GM12878 (cell line): ENCODE measurements around the gene TAS2R16. TPM values are rescaled to one million over a fixed set of nuclear protein-coding genes. Genes with fewer than 3 reads are reported as not detected.

Source experiments
- ATAC-seq: fragments of 200-7000 bp; cut with Tn5 transposase; 3 replicates; pipeline ENCODE4 v1.9.1; 2020; ENCODE audit warnings: mild to moderate bottlenecking, moderate library complexity
- BruUV-seq: library from RNA; stranded (reverse); fragments of 400-500 nt; replicated peaks from 2 replicates; lab custom pipeline; 2021; lab: Mats Ljungman, UMichigan
- CTCF ChIA-PET: fragments of 300-600 bp; sonication (Branson Sonifier 250); formaldehyde crosslinking; extraction: SDS; loops from one replicate; lab custom pipeline; 2021; ENCODE audit warnings: inconsistent platforms; lab: Yijun Ruan, JAX
- POLR2A ChIA-PET: fragments of 350-600 bp; formaldehyde crosslinking; extraction: SDS; loops from one replicate; lab custom pipeline; 2021; ENCODE audit warnings: inconsistent platforms; lab: Charles Lee
- RAD21 ChIA-PET: fragments of 300-600 bp; sonication (Branson Sonifier 250); formaldehyde crosslinking; loops from one replicate; lab custom pipeline; 2023; ENCODE audit warnings: antibody characterized with exemption; ENCODE audit not compliant: unreplicated experiment; lab: Charles Lee
- SMC1A ChIA-PET: fragments of 300-600 bp; sonication (Branson Sonifier 250); formaldehyde crosslinking; loops from one replicate; lab custom pipeline; 2023; ENCODE audit not compliant: unreplicated experiment, uncharacterized antibody; lab: Charles Lee
- DNase-seq: peaks from one replicate; pipeline ENCODE4 v3.0.0-alpha.2; 2011; ENCODE audit warnings: low read depth, low spot score
- FAIRE-seq: peaks from 3 replicates; lab custom pipeline; 2011; peaks lifted over from hg19 to GRCh38; lab: Jason Lieb, UNC
- H2AFZ ChIP-seq: 2 replicates; pipeline ENCODE4 v1.6.0; 2011; ENCODE audit warnings: low read depth, low read length, control low read depth; ENCODE audit not compliant: control insufficient read depth
- H3K27ac ChIP-seq: 2 replicates; pipeline ENCODE4 v1.5.1; 2011; ENCODE audit warnings: control low read depth; ENCODE audit not compliant: control insufficient read depth, insufficient read depth
- H3K27me3 ChIP-seq, 2 experiments: replicated peaks in 1 of 2; 2 replicates each; pipeline versions ENCODE4 v1.6.0 to v1.6.1; 2011; ENCODE audit warnings: low read length in 1 of 2; ENCODE audit not compliant: control insufficient read depth in 2 of 2, insufficient read depth in 2 of 2
- H3K36me3 ChIP-seq, 2 experiments: 2 replicates each; pipeline ENCODE4 v1.5.1; 2011; ENCODE audit warnings: low read length in 1 of 2; ENCODE audit not compliant: control insufficient read depth in 2 of 2, insufficient read depth in 2 of 2
- H3K4me1 ChIP-seq: 2 replicates; pipeline ENCODE4 v1.6.1; 2011; ENCODE audit warnings: mild to moderate bottlenecking, low read length, moderate library complexity, mixed read lengths; ENCODE audit not compliant: control insufficient read depth, insufficient read depth
- H3K4me2 ChIP-seq: 2 replicates; pipeline ENCODE4 v1.6.0; 2011; ENCODE audit warnings: control low read depth; ENCODE audit not compliant: control insufficient read depth, insufficient read depth
- H3K4me3 ChIP-seq: fragments of 200-600 bp; sonication (generic); 2 replicates; pipeline ENCODE4 v1.5.1; 2016
- H3K79me2 ChIP-seq: 2 replicates; pipeline ENCODE4 v1.6.0; 2011; ENCODE audit warnings: low read length; ENCODE audit not compliant: control insufficient read depth, insufficient read depth
- H3K9ac ChIP-seq: 2 replicates; pipeline ENCODE4 v1.8.0; 2011; ENCODE audit warnings: low read length, control low read depth, mixed read lengths; ENCODE audit not compliant: control insufficient read depth, insufficient read depth
- H3K9me3 ChIP-seq: replicated peaks from 3 replicates; pipeline ENCODE4 v1.5.1; 2011; ENCODE audit warnings: mild to moderate bottlenecking, low read length; ENCODE audit not compliant: control insufficient read depth, insufficient read depth
- H4K20me1 ChIP-seq: 2 replicates; pipeline ENCODE4 v1.6.0; 2011; ENCODE audit not compliant: control insufficient read depth, insufficient read depth
- ATF7 ChIP-seq: fragments of 450-650 bp; IDR thresholded peaks from 2 replicates; pipeline ENCODE4 v1.6.1; 2016; ENCODE audit warnings: low read depth, mild to moderate bottlenecking
- BCL11A ChIP-seq: IDR thresholded peaks from 2 replicates; pipeline ENCODE4 v1.6.1; 2011; ENCODE audit warnings: low read depth, low read length
- CHD2 ChIP-seq: IDR thresholded peaks from 2 replicates; pipeline ENCODE4 v1.6.1; 2011; ENCODE audit warnings: low read depth, low read length, improper control_type of control experiment, borderline replicate concordance
- FOXM1 ChIP-seq: IDR thresholded peaks from 2 replicates; pipeline ENCODE4 v1.6.1; 2012; ENCODE audit warnings: low read depth, mild to moderate bottlenecking, inconsistent platforms, low read length, moderate library complexity
- JUNB ChIP-seq: IDR thresholded peaks from 2 replicates; pipeline ENCODE4 v1.6.1; 2016; ENCODE audit warnings: antibody characterized with exemption, mild to moderate bottlenecking
- NR2C1 ChIP-seq: fragments of 450-650 bp; IDR thresholded peaks from 2 replicates; pipeline ENCODE4 v1.6.1; 2017; ENCODE audit warnings: antibody characterized with exemption, mild to moderate bottlenecking, moderate library complexity
- NR2C2 ChIP-seq: IDR thresholded peaks from 2 replicates; pipeline ENCODE4 v1.6.1; 2011; ENCODE audit warnings: borderline replicate concordance, low read depth; ENCODE audit not compliant: control insufficient read depth, insufficient read length
- NRF1 ChIP-seq: conservative IDR thresholded peaks from 2 replicates; pipeline ENCODE4 v1.6.1; 2011; ENCODE audit warnings: mild to moderate bottlenecking, low read depth, low read length, improper control_type of control experiment
- RCOR1 ChIP-seq: conservative IDR thresholded peaks from 2 replicates; pipeline ENCODE4 v1.6.1; 2012; ENCODE audit warnings: low read depth, low read length, improper control_type of control experiment
- SMAD1 ChIP-seq: fragments of 450-650 bp; IDR thresholded peaks from 2 replicates; pipeline ENCODE4 v1.6.1; 2018; ENCODE audit warnings: mild to moderate bottlenecking, low read depth; ENCODE audit not compliant: partially characterized antibody
- TCF3 ChIP-seq: IDR thresholded peaks from 2 replicates; pipeline ENCODE4 v1.6.1; 2012; ENCODE audit warnings: low read depth, mild to moderate bottlenecking, low read length, borderline replicate concordance; ENCODE audit not compliant: insufficient read depth
- ZNF207 ChIP-seq: fragments of 450-650 bp; IDR thresholded peaks from 2 replicates; pipeline ENCODE4 v1.6.1; 2014; ENCODE audit warnings: antibody characterized with exemption, mild to moderate bottlenecking, borderline replicate concordance
- WGBS: methylation state at CpG from one replicate; pipeline ENCODE4 v1.1.6; 2016; ENCODE audit warnings: low lambda C conversion rate; ENCODE audit not compliant: insufficient replicate concordance, insufficient coverage; ENCODE audit errors: missing lambda C conversion rate; 5-methylcytosine and 5-hydroxymethylcytosine counted together
- in situ Hi-C: fragments of 300-500 bp; cut with MboI; formaldehyde crosslinking; loops from 9 replicates; pipeline ENCODE4 v1.14.3; 2018; ENCODE audit warnings: mixed read lengths
- intact Hi-C: fragments of 100-400 bp; cut with micrococcal nuclease; formaldehyde crosslinking; loops from one replicate; pipeline ENCODE4 v1.14.2; 2022; ENCODE audit not compliant: unreplicated experiment
- polyA plus RNA-seq, 11 experiments: library from polyadenylated mRNA; depleted of rRNA in 4 of 11; unstranded in 6 of 11; stranded (reverse) in 5 of 11; fragments of >200 nt; fragmentation: Nextera tagmentation in 4 of 11; fragmentation: Illumina TruSeq in 1 of 11; extraction: Ambion mirVana in 4 of 11; extraction: Trizol in 1 of 11; gene quantifications; 1 replicate in 1 of 11; 2 replicates in 10 of 11; pipeline versions ENCODE4 v1.2.1 to v1.2.3, GENCODE V29; 2011 to 2016; ENCODE audit warnings: inconsistent platforms in 2 of 11, missing spikeins in 2 of 11, low read depth in 1 of 11
- total RNA-seq, 4 experiments: library from RNA; depleted of rRNA in 3 of 4; stranded (reverse); fragments of >200 nt in 3 of 4; fragmentation: Illumina TruSeq in 1 of 4; extraction: Trizol in 1 of 4; gene quantifications; 2 replicates each; pipeline versions ENCODE4 v1.2.1 to v1.2.3, GENCODE V29; 2013 to 2021
- TF ChIP-seq, protein P1 (sequence below): fragments of 150-350 bp; IDR thresholded peaks from 2 replicates; pipeline ENCODE4 v1.6.1; 2016; ENCODE audit warnings: low read depth, low read length
- TF ChIP-seq, protein P2 (sequence below): fragments of 450-650 bp; IDR thresholded peaks from 2 replicates; pipeline ENCODE4 v1.6.1; 2016; ENCODE audit warnings: mild to moderate bottlenecking, moderate library complexity, borderline replicate concordance
- TF ChIP-seq, protein P3 (sequence below): IDR thresholded peaks from 2 replicates; pipeline ENCODE4 v1.6.1; 2012; ENCODE audit warnings: mild to moderate bottlenecking, low read depth, low read length

TAS2R16 gene
- total and polyA plus RNA-seq, 10 of the 15 experiments (the other 5 are each of a cell fraction or from before 2014, with no cell fraction given) = not detected

DNA sequence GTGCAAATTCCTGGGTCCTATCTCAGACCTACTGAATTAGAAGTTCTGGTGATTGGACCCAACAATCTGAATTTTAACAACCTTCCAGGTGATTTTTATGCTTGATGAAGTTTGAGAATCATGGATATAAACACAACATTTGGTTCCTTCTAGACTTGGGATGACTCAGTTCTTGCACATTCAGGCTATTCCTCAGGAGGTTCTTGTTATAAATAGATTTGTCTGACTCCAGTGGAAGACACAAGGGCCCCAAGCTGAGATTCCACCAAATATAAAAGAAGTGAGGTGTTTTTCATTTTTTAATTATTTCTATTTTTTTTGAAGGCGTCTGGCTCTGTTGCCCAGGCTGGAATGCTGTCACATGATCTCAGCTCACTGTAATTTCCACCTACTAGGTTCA, 9.4 kb upstream of the TAS2R16 start:
- no peak overlapping the region for H3K4me2 ChIP-seq
- H4K20me1 ChIP-seq = no peaks in the 10 kb centered on the region
- RAD21 ChIA-PET = no interaction called here
- H3K4me1 ChIP-seq = no peaks in the 10 kb centered on the region
- POLR2A ChIA-PET = no interaction called here
- no peak for DNase-seq
- no peak overlapping the region for H3K27ac ChIP-seq
- WGBS = 0% methylated on average over 1 of the region's 1 CpG
- SMC1A ChIA-PET = interaction anchor here (1.6 kb wide), 1 partner anchor 51 kb away, joined by 3 read pairs; no protein-coding TSS in a partner anchor
- H3K27me3 ChIP-seq = no peaks in the 10 kb centered on the region
- CTCF ChIA-PET = no interaction called here
- in situ Hi-C loops (no loop called here), intact Hi-C loops (no loop called here)
- BruUV-seq = no TSS peak
- no peaks in the 10 kb centered on the region for H3K79me2 ChIP-seq
- H3K9ac ChIP-seq = no peak overlapping the region
- ATAC-seq = no peak
- H2AFZ ChIP-seq = no peak overlapping the region
- FAIRE-seq = no peak
- H3K4me3 ChIP-seq = no peak overlapping the region
- no peaks in the 10 kb centered on the region for H3K36me3 ChIP-seq
- no peaks in the 10 kb centered on the region for H3K9me3 ChIP-seq
- no peak for TF ChIP-seq NR2C1
- TF ChIP-seq ZNF207 = no peak
- TF ChIP-seq, protein P1, sequence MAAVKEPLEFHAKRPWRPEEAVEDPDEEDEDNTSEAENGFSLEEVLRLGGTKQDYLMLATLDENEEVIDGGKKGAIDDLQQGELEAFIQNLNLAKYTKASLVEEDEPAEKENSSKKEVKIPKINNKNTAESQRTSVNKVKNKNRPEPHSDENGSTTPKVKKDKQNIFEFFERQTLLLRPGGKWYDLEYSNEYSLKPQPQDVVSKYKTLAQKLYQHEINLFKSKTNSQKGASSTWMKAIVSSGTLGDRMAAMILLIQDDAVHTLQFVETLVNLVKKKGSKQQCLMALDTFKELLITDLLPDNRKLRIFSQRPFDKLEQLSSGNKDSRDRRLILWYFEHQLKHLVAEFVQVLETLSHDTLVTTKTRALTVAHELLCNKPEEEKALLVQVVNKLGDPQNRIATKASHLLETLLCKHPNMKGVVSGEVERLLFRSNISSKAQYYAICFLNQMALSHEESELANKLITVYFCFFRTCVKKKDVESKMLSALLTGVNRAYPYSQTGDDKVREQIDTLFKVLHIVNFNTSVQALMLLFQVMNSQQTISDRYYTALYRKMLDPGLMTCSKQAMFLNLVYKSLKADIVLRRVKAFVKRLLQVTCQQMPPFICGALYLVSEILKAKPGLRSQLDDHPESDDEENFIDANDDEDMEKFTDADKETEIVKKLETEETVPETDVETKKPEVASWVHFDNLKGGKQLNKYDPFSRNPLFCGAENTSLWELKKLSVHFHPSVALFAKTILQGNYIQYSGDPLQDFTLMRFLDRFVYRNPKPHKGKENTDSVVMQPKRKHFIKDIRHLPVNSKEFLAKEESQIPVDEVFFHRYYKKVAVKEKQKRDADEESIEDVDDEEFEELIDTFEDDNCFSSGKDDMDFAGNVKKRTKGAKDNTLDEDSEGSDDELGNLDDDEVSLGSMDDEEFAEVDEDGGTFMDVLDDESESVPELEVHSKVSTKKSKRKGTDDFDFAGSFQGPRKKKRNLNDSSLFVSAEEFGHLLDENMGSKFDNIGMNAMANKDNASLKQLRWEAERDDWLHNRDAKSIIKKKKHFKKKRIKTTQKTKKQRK = no peak
- no peak for TF ChIP-seq JUNB
- TF ChIP-seq NR2C2 = no peak
- no peak for TF ChIP-seq BCL11A
- TF ChIP-seq CHD2 = no peak
- no peak for TF ChIP-seq FOXM1
- no peak for TF ChIP-seq NRF1
- TF ChIP-seq TCF3 = no peak
- no peak for TF ChIP-seq RCOR1
- TF ChIP-seq, protein P2, sequence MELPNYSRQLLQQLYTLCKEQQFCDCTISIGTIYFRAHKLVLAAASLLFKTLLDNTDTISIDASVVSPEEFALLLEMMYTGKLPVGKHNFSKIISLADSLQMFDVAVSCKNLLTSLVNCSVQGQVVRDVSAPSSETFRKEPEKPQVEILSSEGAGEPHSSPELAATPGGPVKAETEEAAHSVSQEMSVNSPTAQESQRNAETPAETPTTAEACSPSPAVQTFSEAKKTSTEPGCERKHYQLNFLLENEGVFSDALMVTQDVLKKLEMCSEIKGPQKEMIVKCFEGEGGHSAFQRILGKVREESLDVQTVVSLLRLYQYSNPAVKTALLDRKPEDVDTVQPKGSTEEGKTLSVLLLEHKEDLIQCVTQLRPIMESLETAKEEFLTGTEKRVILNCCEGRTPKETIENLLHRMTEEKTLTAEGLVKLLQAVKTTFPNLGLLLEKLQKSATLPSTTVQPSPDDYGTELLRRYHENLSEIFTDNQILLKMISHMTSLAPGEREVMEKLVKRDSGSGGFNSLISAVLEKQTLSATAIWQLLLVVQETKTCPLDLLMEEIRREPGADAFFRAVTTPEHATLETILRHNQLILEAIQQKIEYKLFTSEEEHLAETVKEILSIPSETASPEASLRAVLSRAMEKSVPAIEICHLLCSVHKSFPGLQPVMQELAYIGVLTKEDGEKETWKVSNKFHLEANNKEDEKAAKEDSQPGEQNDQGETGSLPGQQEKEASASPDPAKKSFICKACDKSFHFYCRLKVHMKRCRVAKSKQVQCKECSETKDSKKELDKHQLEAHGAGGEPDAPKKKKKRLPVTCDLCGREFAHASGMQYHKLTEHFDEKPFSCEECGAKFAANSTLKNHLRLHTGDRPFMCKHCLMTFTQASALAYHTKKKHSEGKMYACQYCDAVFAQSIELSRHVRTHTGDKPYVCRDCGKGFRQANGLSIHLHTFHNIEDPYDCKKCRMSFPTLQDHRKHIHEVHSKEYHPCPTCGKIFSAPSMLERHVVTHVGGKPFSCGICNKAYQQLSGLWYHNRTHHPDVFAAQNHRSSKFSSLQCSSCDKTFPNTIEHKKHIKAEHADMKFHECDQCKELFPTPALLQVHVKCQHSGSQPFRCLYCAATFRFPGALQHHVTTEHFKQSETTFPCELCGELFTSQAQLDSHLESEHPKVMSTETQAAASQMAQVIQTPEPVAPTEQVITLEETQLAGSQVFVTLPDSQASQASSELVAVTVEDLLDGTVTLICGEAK = no peak
- TF ChIP-seq SMAD1 = no peak
- TF ChIP-seq, protein P3, sequence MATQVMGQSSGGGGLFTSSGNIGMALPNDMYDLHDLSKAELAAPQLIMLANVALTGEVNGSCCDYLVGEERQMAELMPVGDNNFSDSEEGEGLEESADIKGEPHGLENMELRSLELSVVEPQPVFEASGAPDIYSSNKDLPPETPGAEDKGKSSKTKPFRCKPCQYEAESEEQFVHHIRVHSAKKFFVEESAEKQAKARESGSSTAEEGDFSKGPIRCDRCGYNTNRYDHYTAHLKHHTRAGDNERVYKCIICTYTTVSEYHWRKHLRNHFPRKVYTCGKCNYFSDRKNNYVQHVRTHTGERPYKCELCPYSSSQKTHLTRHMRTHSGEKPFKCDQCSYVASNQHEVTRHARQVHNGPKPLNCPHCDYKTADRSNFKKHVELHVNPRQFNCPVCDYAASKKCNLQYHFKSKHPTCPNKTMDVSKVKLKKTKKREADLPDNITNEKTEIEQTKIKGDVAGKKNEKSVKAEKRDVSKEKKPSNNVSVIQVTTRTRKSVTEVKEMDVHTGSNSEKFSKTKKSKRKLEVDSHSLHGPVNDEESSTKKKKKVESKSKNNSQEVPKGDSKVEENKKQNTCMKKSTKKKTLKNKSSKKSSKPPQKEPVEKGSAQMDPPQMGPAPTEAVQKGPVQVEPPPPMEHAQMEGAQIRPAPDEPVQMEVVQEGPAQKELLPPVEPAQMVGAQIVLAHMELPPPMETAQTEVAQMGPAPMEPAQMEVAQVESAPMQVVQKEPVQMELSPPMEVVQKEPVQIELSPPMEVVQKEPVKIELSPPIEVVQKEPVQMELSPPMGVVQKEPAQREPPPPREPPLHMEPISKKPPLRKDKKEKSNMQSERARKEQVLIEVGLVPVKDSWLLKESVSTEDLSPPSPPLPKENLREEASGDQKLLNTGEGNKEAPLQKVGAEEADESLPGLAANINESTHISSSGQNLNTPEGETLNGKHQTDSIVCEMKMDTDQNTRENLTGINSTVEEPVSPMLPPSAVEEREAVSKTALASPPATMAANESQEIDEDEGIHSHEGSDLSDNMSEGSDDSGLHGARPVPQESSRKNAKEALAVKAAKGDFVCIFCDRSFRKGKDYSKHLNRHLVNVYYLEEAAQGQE = no peak
- no peak for TF ChIP-seq ATF7
